Measurements from ENCODE around the gene ARAP1.

ARAP1 gene

DNA sequence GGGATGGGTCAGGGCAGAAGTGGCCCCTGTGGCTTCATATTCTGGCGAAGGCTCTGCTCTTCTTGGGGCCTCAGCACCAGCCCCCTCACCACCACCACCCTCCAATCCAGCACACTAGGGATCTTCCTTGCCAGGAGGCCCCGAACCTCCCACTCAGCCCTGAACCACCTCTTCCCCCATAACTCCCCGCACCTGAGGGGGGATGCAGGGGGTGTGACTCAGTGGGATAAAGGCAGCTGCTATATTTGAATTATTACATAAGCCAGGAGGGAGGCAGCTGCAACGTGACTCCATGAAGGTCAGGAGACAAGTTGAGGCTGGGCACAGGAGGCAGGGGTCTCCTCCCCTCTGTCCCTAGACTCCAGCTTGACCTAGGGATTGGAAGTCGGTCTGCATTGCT is 72.3 kb downstream of the ARAP1 start:
- DNase-seq, result no peak

DNA sequence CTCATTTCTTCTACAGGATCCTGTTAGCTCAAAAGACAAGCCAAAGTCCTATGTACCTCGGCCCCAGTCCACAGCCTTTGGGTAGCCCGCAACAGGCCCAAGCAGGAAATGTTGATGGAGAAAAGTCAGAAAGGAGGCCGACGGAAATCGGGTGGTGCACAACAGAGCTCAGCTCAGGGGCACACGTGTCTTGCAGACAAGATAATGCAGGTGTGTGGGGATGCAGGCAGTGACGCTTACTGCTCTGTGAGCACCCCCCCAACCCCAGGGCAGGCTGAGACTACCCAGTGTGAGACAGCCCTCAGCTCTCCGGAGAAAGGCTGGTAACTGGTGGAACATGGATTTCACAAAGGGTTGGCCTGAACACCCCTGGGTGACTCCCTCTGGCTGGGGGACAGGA is 73.7 kb downstream of the ARAP1 start:
- DNase-seq, result no peak

DNA sequence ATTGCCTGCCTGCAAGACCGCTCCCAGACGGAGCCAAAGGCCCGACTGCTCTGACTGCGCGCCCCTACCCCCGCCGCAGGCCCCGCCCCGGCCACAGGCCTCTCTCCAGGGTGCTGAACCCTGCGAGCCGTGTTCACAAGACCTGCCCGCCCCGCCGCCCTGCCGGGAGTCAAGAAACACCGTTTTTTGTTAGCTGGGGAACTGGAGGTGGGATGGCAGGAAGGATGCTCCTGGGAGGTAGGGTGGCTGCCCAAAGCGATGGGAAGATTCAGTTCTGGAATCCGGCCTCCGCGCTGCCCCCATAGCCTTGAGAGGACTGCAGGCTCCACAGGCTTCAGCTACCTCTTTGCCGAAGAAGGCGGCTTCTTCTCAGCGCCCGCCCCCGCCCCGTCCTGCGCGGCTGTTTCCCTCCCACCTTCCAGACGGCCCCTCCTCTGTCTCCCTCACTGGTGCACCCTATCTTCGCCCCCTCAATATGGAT is 75.3 kb downstream of the ARAP1 start:
- no peak for DNase-seq

DNA sequence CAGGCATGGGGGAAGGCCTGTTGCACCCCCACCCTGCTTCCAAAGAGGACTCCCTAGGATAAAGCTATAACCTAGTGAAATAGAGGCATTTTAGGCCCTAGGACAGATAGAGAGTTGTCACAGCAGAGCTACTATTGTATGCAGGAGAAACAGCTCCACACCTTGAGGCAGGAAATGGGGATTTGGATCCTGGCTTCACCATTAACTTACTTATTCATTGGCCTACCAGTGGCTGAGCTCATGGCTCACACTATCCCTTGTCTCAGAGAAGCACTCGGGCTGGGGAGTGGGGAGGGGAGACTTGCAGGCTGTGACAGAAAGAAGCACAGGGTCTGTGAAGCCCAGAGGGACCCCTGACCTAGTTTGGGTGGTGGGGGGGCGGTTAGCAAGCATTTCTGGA is 77.0 kb downstream of the ARAP1 start:
- DNase-seq, result no peak

DNA sequence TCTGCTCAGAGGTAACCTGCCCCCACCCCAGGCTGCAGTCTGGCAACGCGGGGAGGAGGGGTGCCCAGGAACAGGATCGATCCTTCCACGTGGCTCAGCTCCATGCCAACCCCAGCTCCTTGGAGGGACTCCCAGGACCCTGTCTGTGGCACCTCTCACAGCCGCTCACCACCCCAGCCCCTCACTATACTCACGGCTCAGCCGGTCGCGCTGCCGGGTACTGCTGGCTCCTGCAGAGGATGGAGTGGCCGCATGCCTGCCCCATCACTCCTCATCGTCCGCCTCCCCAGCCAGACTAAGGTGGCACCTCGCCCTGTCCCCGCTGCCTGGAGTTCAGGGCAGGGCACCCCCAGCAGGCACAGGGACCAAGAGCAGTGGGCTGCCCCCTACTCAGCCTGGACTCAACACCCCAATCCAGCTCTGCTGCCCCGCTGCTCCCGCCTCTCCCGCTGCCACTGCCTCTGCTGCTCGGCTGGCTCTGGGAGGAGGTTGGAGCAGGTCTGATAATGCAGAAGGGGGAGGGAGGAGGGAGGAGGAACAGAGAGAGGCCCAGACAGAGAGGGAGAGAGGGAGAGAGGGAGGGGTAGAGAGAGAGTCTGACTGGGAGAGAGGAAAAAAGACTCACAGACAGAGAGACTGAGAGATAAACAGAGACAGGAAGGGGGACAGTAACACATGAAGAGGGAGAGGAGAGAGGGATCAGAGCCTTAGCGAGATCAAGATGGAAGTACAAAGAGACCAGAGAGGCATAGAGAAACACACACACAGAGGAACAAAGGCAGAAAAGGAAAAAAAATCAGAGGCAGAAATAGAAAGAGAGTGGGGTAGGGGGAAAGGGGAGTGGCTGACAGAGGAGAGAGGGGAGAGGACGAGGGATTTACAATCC is 78.0 kb downstream of the ARAP1 start, which contains the start of gene PDE2A:
Gene PDE2A (minus strand): TSS at position 480 of the 886 bp plus-strand sequence. CDS start 215 bp downstream, at position 265.
- DNase-seq, result no peak

DNA sequence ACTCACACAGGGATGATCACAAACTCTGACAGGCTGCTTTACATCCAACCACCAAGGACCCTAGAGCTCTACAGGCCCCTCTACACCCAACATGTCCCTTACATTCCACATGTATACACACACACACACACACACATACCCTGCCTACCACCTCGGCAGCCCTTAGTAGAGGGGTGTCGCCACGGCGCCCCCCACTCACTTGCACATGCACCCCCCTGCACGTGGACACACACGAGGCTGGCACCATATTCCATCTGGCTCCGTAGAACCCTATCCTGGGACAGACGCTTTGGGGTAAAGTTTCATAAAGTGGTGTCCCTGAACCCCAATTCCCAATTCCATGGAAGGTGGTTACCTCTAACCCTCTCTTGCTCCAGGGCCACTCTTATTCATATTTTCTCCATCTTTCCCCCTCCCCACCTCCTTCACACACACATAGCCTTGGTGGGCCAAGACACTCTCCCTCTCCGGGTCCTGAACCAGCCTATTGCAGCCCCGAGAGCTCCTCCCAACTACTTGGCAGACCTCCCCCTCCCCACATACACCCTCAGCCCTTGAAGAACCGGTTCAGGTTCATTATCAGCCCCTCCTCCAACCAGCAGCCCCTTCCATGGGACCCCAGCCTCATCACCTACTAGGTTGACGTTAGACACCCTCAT is 78.8 kb downstream of the ARAP1 start:
- no peak for DNase-seq

DNA sequence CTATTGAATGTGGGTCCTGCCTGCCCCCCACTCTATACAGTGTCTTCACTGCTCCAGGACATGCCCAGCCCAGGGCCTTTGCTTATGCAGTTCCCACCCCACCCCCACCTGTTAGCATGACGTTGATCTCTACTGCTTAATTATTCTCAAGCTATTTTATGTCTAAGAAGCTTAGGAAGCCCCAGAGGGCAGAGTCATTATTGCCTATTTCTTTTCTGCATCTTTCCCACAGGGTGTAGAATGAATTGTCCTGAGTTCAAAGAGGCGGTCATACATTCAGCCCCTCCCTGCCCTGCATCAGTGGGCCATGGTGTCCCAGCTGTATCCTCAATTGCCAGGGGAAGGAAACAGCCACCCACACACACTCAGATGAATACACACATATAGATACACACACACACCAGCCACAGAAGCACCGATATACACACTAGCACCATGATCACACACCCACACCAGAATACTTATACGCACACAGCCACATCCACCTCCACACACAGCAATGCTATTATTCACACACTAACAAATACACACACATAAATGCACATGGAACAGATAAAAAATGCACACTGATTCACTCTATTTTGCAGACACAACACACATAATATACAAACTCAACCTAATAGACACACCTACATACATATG is 79.5 kb downstream of the ARAP1 start:
- no peak for DNase-seq

DNA sequence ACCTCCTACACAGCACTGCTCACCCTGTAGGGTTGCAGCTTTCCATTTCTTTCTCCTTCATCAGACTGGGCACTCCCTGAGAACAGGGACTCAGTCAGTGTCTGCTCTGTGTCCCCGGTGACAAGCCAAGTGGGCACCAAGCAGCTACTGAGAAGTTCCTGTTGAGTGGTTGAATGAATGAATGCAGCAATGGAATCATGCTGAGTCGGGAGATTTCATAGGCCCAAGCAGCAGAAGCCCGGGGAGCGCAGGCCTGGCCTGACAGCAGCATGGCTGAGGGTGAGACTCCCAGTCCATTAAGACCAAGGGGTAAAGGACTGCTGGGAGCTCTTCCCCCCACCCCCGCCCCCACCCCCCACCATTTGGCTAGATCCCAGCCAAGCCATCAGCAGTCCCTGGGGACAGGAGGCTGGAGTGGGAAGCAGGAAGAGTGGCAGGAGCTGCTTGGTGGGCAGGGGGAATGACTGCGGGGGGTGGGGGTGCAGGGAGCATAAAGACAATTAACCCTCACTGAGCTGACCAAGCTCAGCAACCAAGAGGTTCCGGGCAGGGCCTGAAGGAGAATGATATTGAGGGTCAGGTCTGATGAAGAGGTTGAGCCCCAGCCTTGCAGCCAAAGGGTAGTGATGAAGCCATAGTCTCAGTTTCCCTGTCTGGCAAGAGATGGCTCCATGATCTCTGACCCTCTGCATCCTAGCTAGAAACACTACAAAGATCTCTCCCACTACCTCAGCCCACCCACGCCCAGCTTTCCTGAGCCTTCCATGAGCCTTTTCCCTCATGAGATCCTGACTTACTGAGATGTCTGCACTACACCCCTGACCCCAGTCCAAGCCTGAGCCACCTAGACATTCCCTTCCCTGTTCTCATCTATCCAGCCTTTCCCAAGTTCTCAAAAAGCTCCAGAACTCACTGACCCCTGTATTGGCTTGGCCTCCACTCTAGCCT is 80.8 kb downstream of the ARAP1 start:
- no peak for DNase-seq

DNA sequence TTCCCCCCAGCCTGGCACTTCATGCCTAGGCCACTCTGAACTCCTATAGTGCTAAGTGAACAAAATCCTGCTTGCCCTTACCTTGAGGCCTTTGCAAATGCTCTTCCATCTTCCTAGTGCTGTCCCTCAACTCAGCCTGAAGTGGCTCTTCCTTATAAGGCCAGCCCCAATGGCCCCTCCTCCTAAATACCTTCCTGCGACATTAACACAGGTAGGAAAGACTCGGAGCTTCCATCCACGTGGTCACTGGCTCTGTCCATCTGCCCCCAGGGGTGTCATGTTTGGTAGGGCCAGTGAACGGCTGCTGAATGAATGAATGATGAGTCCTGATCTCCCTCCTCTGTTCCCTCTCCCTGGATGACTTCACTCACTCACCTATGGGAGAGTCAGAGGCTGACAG is 82.2 kb downstream of the ARAP1 start:
- no peak for DNase-seq

DNA sequence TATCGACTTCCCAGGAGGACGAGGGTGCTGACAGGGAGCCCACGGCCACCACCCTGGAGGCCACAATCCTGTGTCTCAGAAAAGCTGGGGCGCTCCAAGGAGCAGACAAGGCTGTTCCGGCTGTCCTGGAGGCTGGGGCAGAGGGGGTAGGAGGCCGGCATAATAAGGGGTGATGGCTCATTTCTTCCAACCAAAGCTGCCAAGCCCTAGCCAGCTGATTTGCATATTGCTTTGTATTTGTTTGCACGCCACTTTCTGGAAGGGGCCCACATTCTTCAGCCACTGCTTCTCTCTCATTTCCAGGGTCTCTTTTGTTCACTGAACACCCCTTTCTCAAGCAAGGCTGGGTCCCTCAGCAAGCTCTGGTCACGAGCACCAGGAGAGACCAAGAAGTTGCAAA is 82.7 kb downstream of the ARAP1 start:
- no peak for DNase-seq

DNA sequence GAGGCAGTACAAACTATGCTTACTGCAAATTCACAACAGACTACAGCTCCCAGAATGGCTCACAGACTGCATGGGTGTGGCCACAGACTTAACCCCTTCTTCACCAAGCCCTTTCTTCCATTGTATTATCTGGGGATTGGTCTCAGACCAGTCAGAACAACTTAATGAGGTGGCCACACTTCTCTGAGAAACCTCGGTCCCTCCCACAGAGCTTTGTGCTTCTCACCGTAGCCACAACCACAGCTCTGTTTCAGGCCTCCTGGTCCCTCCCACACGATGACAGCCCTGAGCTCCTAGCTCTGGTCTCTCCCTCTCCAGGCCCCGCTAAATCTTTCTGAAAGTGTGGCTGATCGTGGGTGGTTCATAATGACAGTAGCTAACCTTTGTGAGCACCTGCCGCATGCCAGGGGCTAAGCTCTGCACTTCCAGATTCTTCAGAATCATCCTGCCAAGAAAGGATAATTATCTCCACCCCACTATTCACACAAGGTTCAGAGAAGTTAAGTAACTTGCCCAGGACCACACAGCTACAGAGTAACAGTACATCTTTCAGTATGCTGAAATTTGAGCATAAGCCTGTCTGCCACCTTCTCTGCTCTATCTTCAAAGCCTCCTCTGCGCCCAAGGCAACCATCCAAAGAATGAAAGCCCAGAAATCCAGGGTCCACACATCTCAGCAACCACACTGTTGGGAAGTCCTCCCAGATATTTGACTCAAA is 83.4 kb downstream of the ARAP1 start:
- DNase-seq, result no peak

DNA sequence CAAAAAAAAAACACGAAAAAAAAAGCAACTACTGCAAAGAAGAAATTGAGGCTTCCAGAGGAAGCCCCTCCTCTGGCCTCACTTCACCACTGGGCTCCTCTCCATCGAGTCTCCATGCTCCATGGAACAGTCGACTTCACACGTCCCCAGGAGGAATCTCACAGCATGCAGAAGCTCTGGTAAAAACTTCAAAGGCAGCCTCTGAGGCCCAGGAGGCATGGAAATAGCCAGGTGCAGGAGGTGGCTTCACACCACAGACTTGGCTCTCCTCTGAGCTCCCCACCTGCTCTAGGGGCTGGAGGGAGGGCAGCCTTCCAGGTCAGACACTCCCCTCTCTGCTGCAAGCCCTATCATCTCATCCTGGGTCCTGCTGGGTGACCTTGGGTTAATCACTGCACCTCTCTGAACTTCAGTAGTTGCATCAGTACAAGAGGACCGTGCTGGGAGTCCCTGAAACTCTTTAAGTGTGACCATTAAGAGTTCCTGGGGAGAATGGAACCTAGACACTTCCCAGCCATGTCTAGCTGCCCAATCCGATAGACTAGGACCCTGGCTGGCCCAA is 86.2 kb downstream of the ARAP1 start:
- DNase-seq, result no peak

DNA sequence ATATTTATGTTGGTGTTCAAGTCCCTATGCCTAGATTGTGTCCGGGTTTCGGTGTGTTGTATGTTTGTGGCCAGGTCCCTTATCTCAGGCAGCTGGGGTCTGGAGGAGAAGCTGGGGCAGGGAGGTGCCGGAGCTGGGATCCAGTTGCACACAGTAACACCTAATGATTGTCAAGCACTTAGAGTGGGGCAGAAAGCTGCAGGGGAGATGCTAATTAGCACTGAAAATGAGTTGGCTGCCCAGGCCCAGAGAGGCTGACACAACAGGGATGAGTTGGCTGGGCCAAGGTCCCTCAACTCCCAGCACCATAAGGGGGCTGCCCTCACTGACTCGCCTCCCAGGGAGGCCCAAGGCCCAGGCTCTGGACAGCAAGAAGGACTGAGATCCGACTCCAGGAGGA is 90.2 kb downstream of the ARAP1 start:
- no peak for DNase-seq

DNA sequence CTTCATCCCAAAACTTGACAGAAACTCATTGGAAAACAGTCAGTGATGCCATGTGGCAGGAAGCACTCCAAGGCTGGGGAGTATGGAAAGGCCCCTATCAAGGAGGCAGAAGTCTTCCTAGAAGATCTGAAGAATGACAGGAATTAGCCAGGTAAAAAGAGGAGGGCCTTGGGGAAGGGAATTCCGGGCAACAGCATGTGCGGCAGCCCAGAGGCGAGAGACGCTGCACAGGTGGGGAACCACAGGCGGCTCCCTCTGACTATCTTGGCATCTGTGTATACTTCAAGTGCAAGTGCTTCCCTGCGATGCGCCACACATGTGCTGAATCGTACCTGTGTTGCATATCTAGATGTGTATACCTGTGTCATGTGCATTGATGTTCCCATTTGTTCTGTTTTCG is 90.7 kb downstream of the ARAP1 start:
- no peak for DNase-seq

DNA sequence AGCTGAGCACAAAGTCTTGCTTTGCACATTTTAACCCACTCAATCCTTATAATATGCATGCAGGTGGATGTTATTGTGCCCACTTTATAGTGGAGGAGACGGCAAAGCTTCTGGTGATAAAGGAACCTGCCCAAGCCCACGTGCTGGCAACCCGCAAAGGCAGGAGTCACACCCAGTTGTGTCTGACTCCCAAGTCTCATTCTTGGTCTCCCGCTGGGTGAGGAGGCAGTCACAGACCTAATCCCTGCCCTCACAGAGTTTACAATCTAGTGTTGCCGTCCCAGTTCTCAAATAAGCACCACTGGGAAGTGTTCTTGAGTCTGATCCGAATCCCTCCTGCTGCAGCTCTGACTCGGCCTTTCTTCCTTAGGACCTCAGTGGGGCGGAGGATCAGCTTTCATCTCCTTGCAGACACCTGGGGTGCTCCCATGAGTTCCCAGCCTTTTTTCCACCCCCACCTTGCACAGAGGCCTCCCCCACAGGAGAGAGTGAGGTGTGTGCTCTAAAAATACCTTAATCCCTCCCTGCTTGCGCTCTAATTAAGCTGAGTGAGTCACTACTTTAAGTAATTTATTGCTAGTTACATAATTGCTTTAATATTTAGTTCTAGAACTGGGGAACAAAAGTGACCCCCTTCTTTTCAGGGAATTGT is 93.1 kb downstream of the ARAP1 start:
- no peak for DNase-seq

DNA sequence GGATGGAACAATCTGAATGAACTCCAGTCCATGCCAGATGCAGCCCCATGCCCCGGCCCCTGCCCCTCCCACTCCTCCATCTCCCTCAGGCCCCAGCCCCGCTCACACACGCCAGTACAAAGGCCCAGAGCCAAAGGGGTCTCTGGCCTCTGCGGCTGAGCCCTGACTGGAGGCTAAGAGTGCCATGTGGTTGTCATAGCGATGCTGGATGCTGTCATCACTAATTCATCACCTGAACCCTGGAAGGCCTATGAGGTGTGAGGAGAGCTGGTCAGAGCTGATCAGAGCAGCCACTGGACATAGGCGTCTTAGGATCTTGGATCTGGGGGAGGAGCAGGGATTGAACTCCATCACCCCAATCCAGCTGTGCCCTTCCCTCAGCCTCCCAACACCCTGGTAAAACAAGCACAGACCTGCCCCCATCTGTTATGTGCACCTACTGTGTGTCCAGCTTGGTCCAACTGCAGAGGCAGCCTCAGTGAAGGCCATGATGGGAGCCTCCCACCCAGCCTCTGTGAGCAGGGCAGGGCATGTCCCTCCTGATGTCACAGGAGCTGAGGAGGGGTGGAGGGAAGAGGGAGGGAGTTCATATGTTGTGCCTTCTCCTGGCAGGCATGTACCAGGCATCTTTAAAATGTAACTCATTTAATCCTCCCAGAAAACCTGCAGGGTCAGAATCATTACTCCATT is 94.7 kb downstream of the ARAP1 start:
- no peak for DNase-seq

DNA sequence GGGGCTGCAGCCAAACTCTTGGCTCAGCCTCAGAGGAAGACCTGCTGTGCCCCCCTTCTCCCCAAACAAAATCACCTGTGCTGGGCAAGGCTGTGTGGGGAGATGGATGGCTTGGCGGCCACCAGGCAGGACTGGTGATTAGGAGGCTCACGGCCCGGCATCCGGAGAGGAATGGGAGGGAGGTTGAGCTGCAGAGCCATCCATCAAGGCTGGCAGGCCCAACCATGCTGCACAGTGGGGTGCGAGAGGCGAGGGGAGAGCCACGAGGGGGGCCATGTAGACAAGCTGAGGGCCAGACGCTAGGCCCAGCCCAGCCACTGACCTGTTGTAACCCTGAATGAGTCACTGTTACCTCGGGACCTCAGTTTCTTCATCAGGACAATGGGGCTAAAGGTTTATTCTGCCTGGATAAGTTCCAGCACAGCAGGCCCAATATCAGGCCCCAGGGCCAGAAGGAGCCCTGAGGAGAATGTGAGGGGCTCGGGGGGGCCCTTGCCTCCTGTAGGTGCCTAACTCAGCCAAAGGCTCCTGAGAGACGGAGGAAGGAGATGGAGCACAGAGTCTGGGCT is 96.2 kb downstream of the ARAP1 start:
- DNase-seq, result no peak

DNA sequence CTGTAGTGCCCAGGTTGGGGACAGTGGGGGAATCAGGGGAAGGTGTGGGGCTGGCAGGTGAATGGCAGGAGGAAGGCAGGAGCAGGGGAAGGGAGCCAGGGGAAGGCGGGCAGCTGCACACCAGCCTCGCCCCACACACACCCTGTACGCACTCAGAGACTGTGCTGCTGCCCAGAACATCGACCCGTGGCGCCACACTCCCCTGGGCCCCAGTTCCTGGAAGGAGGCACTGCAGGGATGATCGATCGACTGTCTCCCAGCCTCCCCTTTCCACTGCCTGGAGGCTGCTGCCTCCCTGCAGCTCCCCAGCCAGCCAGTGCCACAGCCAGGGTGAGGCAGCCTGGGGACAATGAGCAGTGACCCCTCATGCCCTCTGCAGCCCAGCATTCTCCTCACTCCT is 97.2 kb downstream of the ARAP1 start:
- no peak for DNase-seq

DNA sequence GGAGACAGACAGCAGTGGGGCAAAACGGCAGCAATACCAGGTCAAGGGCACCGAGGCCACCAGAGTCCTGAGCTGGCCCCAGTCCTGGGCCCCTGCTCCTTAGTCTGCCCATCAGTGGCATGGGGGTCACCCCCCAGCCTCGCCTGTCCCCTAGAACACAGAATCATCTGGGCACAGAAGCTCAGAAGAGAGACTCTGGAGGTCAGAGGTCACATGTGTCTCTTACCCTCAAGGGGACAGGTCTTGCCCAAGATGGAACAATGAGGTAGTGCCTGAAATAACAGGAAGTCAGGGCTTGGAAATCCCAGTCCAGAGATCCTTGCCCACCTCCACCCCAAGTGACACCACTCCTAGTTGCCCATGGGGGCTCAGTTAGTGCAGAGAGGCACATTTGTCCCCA is 98.6 kb downstream of the ARAP1 start:
- no peak for DNase-seq
